Measurements from ENCODE around the gene NCS1.

Gene NCS1

GRCh38 chr9:130172161-130172857 is at the start of gene NCS1:
NCS1 (plus strand) TSS chr9:130172404; CDS start chr9:130172664, 260 bp downstream.
- DNase-seq: peak in 45 of 51 donors; percentile 31 to 90 (median 75)

GRCh38 chr9:130122456-130122855 is 49.7 kb upstream of the NCS1 start:
- no peak for DNase-seq

- no peak for DNase-seq
Observed at GRCh38 chr9:130124085-130124860, 47.9 kb upstream of the NCS1 start.

GRCh38 chr9:130126721-130127433 is 45.3 kb upstream of the NCS1 start:
- DNase-seq: no peak

GRCh38 chr9:130128251-130128650 is 44.0 kb upstream of the NCS1 start:
- no peak for DNase-seq

- DNase-seq: peak in 16 of 51 donors; percentile 2 to 47 (median 28)
Observed at GRCh38 chr9:130128733-130129431, 43.3 kb upstream of the NCS1 start.

- DNase-seq: peak in 18 of 51 donors; percentile 4 to 48 (median 26)
Observed at GRCh38 chr9:130129432-130130061, 42.7 kb upstream of the NCS1 start.

GRCh38 chr9:130132746-130133145 is 39.5 kb upstream of the NCS1 start:
- no peak for DNase-seq

- DNase-seq: no peak
Observed at GRCh38 chr9:130137081-130137640, 35.0 kb upstream of the NCS1 start.

- DNase-seq: no peak
Observed at GRCh38 chr9:130137641-130138081, 34.5 kb upstream of the NCS1 start.

GRCh38 chr9:130138171-130138653 is 34.0 kb upstream of the NCS1 start:
- DNase-seq: peak in 5 of 51 donors; percentile 17 to 34 (median 22)

GRCh38 chr9:130138791-130139190 is 33.4 kb upstream of the NCS1 start:
- DNase-seq: peak in 18 of 51 donors; percentile 11 to 72 (median 24)

GRCh38 chr9:130139251-130139650 is 33.0 kb upstream of the NCS1 start:
- no peak for DNase-seq

- DNase-seq: peak in 2 of 51 donors; percentile 6 to 48
Observed at GRCh38 chr9:130140706-130141105, 31.5 kb upstream of the NCS1 start.

GRCh38 chr9:130142056-130142455 is 30.1 kb upstream of the NCS1 start:
- no peak for DNase-seq

- peak in 2 of 51 donors; percentile 8 to 18 for DNase-seq
Observed at GRCh38 chr9:130142641-130143040, 29.6 kb upstream of the NCS1 start.

GRCh38 chr9:130143279-130143893 is 28.8 kb upstream of the NCS1 start:
- no peak for DNase-seq

GRCh38 chr9:130143958-130144366 is 28.2 kb upstream of the NCS1 start:
- peak in 3 of 51 donors; percentile 11 to 25 (median 25) for DNase-seq

- no peak for DNase-seq
Observed at GRCh38 chr9:130144703-130145102, 27.5 kb upstream of the NCS1 start.

GRCh38 chr9:130145658-130146057 is 26.5 kb upstream of the NCS1 start:
- no peak for DNase-seq
